Right lobe of liver (tissue), 6 donors: ENCODE results near the gene USB1. TPM values are rescaled to one million over a fixed set of nuclear protein-coding genes. Genes with fewer than 3 reads are reported as not detected.

Experiments
- ATAC-seq, 4 donors: fragments of 200-7000 bp; cut with Tn5 transposase; one replicate each; pipeline ENCODE4 v1.9.1; 2020; ENCODE audit warnings: mild to moderate bottlenecking in 4 of 4, moderate library complexity in 4 of 4
- DNase-seq, 3 donors: peaks; one replicate each; pipeline ENCODE4 v3.0.0-alpha.2; 2020
- H3K27ac ChIP-seq, 3 donors: fragments of 200-600 bp; one replicate each; pipeline ENCODE4 v1.8.0; 2022
- H3K27me3 ChIP-seq, 2 donors: fragments of 200-600 bp; one replicate each; pipeline ENCODE4 v1.8.0; 2022
- H3K36me3 ChIP-seq, 4 donors: fragments of 200-600 bp; sonication (generic) in 1 of 4; one replicate each; pipeline versions ENCODE4 v1.5.1 to v1.8.0; 2017 to 2022; ENCODE audit warnings: control low read depth in 1 of 4
- H3K4me1 ChIP-seq, 4 donors: fragments of 200-600 bp; sonication (generic) in 1 of 4; one replicate each; pipeline versions ENCODE4 v1.5.1 to v1.8.0; 2017 to 2022; ENCODE audit warnings: control low read depth in 1 of 4
- H3K4me3 ChIP-seq, 3 donors: fragments of 200-600 bp; one replicate each; pipeline ENCODE4 v1.8.0; 2022
- H3K9me3 ChIP-seq, 4 donors: fragments of 200-600 bp; sonication (generic) in 1 of 4; one replicate each; pipeline versions ENCODE4 v1.5.1 to v1.8.0; 2017 to 2022; ENCODE audit warnings: control low read depth in 1 of 4
- CTCF ChIP-seq, 4 donors: fragments of 200-600 bp in 3 of 4; fragments of 450-650 bp in 1 of 4; IDR thresholded peaks; one replicate each; pipeline versions ENCODE4 v1.5.1 to v1.8.0; 2016 to 2022; ENCODE audit warnings: antibody characterized with exemption in 4 of 4, mild to moderate bottlenecking in 2 of 4
- POLR2A ChIP-seq: fragments of 450-650 bp; IDR thresholded peaks from one replicate; pipeline ENCODE4 v1.6.1; 2017; ENCODE audit warnings: antibody characterized with exemption, mild to moderate bottlenecking
- WGBS: methylation state at CpG from one replicate; pipeline ENCODE4 v1.1.6; 2018; ENCODE audit warnings: low coverage, low lambda C conversion rate; ENCODE audit not compliant: insufficient coverage; ENCODE audit errors: missing lambda C conversion rate; 5-methylcytosine and 5-hydroxymethylcytosine counted together
- intact Hi-C, 2 donors: fragments of 100-400 bp; cut with DNase I; formaldehyde crosslinking; loops; one replicate each; pipeline versions ENCODE4 v1.11.2 to v1.14.1; 2022
- total RNA-seq, 6 experiments: library from RNA; depleted of rRNA in 2 of 6; stranded (reverse); fragments of >200 nt in 2 of 6; fragmentation: NEBNext Ultra II Directional in 3 of 6; extraction: Animal tissue kit (Norgen Biotek cat#: 25700) in 3 of 6; gene quantifications; one replicate each; pipeline versions ENCODE4 v1.1.0 to v1.2.4, GENCODE V29; 2016 to 2023
- donor health status: DM: no; HTN: yes; CAD: no.
- donor health status: DM: no; HTN: no; CAD: no.
- donor health status: DM: no; HTN: no; CAD: no.
- donor health status: DM: no; HTN: yes; CAD: no.
- donor health status: DM: no; HTN: yes; CAD: no.

Gene USB1
- total RNA-seq, 6 experiments from 2014 or later, result 20.6 to 63.3 (median 25.9) TPM

- intact Hi-C loops, result no loop called here
- H3K9me3 ChIP-seq, result no peaks in the 10 kb centered on the region
- H3K4me1 ChIP-seq, result no peaks in the 10 kb centered on the region
- no peaks in the 10 kb centered on the region for H3K36me3 ChIP-seq
- H3K4me3 ChIP-seq, result no peak overlapping the region
- no peaks in the 10 kb centered on the region for H3K27me3 ChIP-seq
- no peak overlapping the region for H3K27ac ChIP-seq
- DNase-seq, result peak in 1 of 3 donors; percentile 31
- TF ChIP-seq POLR2A, result no peak
- ATAC-seq, result no peak
- WGBS, result 93% methylated on average over 7 of the region's 9 CpGs
These were observed 34.2 kb upstream of the USB1 start for GRCh38 chr16:57966986-57967385.

- H3K27me3 ChIP-seq, result no peaks in the 10 kb centered on the region
- no peaks in the 10 kb centered on the region for H3K36me3 ChIP-seq
- H3K9me3 ChIP-seq, result no peaks in the 10 kb centered on the region
- TF ChIP-seq CTCF (IDR thresholded peaks at IDR 0.05) (no peak), POLR2A (no peak)
- ATAC-seq (no peak), DNase-seq (peak in 1 of 3 donors; percentile 25)
- no peaks in the 10 kb centered on the region for H3K4me1 ChIP-seq
- no peak overlapping the region for H3K27ac ChIP-seq
- no peak overlapping the region for H3K4me3 ChIP-seq
- intact Hi-C loops, result no loop called here
These were observed 33.3 kb upstream of the USB1 start for GRCh38 chr16:57967916-57968315.

- no peaks in the 10 kb centered on the region for H3K4me1 ChIP-seq
These were observed 31.6 kb upstream of the USB1 start for GRCh38 chr16:57969451-57970123.

GRCh38 chr16:57970319-57970718 is 30.9 kb upstream of the USB1 start:
- H3K4me3 ChIP-seq, result no peak overlapping the region
- H3K4me1 ChIP-seq, result no peaks in the 10 kb centered on the region
- DNase-seq (no peak), ATAC-seq (no peak)
- H3K27ac ChIP-seq, result no peak overlapping the region
- H3K9me3 ChIP-seq, result no peaks in the 10 kb centered on the region
- intact Hi-C loops, result no loop called here
- no peaks in the 10 kb centered on the region for H3K36me3 ChIP-seq
- 49% methylated on average over 7 of the region's 13 CpGs for WGBS
- no peaks in the 10 kb centered on the region for H3K27me3 ChIP-seq
- TF ChIP-seq CTCF (IDR thresholded peaks at IDR 0.05), result no peak
- no peak for TF ChIP-seq POLR2A

More at GRCh38 chr16:57969451-57970123, 31.6 kb upstream of the USB1 start:
- Histone ChIP-seq H3K36me3 (no peaks in the 10 kb centered on the region), H3K27ac (no peak overlapping the region), H3K4me3 (no peak overlapping the region), H3K9me3 (no peaks in the 10 kb centered on the region), H3K27me3 (no peaks in the 10 kb centered on the region)
- DNase-seq (no peak), ATAC-seq (peak in 1 of 4 donors; percentile 33)
- 80% methylated on average over 5 of the region's 10 CpGs for WGBS
- TF ChIP-seq CTCF (IDR thresholded peaks at IDR 0.05) (no peak), POLR2A (no peak)
- intact Hi-C loops, result no loop called here

- no peaks in the 10 kb centered on the region for H3K36me3 ChIP-seq
- 67% methylated on average over 3 of the region's 6 CpGs for WGBS
These were observed 30.2 kb upstream of the USB1 start, which contains the start of gene CNGB1 for GRCh38 chr16:57970970-57971369. TSS of gene CNGB1 (minus strand) at chr16:57971128. CDS start at chr16:57967286, 3,842 bp downstream.

More at GRCh38 chr16:57970970-57971369, 30.2 kb upstream of the USB1 start, which contains the start of gene CNGB1:
- no peak within 1 kb of the TSS for H3K4me3 ChIP-seq
- no peaks in the 10 kb centered on the region for H3K9me3 ChIP-seq
- intact Hi-C loops, result no loop called here
- TF ChIP-seq CTCF (IDR thresholded peaks at IDR 0.05), result no peak
- no peak for TF ChIP-seq POLR2A
- ATAC-seq (peak in 1 of 4 donors; percentile 15), DNase-seq (no peak)
- no peak within 1 kb of the TSS for H3K27ac ChIP-seq
- no peaks in the 10 kb centered on the region for H3K27me3 ChIP-seq
- H3K4me1 ChIP-seq, result no peaks in the 10 kb centered on the region
